Thyroid gland (tissue), 4 donors: ENCODE data around the gene DPP6.
"Not testable (repeated sequence)": the region's sequence is repeated elsewhere in the genome, so short reads cannot be mapped to it uniquely, and the experiment has no call there.

Experiments used
- CTCF ChIP-seq, 6 experiments: fragments of 200-600 bp in 3 of 6; fragments of 450-650 bp in 3 of 6; sonication (generic) in 3 of 6; IDR thresholded peaks; one replicate each; pipeline ENCODE4 v1.5.1; 2016 to 2019; ENCODE audit warnings: antibody characterized with exemption in 6 of 6, mild to moderate bottlenecking in 2 of 6, inconsistent platforms in 1 of 6, moderate library complexity in 1 of 6
- POLR2A ChIP-seq, 2 donors: fragments of 450-650 bp; IDR thresholded peaks; one replicate each; pipeline ENCODE4 v1.6.1; 2017; ENCODE audit warnings: antibody characterized with exemption in 2 of 2, mild to moderate bottlenecking in 2 of 2, moderate library complexity in 1 of 2

GRCh38 chr7:154678001-154678550, 625.9 kb downstream of the DPP6 start:
- not testable (repeated sequence) for TF ChIP-seq POLR2A, CTCF (IDR thresholded peaks at IDR 0.05)
